Body of pancreas (tissue), 4 donors: Measurements from ENCODE around the gene DDA1.

Experiments
- POLR2A ChIP-seq, 3 donors: fragments of 450-650 bp; IDR thresholded peaks; one replicate each; pipeline ENCODE4 v1.6.1; 2016; ENCODE audit warnings: antibody characterized with exemption in 3 of 3, mild to moderate bottlenecking in 2 of 3
- TF ChIP-seq, protein P1 (sequence below), 7 experiments: fragments of 450-650 bp in 4 of 7; fragments of 200-600 bp in 3 of 7; sonication (generic) in 3 of 7; IDR thresholded peaks; one replicate each; pipeline ENCODE4 v1.5.1; 2016 to 2019; ENCODE audit warnings: antibody characterized with exemption in 7 of 7

DNA sequence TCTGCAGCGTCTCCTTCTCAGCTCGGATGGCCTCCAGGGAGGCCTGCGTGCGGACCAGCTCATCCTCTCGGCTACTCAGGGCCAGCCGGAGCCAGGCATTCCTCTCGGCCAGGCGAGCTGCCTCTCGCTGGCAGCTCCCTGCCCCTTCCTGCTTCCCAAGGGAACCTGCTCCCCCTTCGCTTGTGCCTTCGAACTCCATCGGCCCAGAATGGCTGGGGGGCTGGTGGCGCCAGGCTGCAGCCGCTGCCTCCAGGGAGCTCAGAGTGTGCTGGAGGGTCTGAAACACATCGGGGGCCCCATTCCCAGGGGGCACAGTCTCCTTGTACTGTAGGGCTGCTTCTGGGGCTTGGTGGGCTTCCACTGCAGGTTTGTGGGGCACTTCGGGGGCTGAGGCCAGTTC lies 46.8 kb upstream of the DDA1 start:
- TF ChIP-seq, protein P1, sequence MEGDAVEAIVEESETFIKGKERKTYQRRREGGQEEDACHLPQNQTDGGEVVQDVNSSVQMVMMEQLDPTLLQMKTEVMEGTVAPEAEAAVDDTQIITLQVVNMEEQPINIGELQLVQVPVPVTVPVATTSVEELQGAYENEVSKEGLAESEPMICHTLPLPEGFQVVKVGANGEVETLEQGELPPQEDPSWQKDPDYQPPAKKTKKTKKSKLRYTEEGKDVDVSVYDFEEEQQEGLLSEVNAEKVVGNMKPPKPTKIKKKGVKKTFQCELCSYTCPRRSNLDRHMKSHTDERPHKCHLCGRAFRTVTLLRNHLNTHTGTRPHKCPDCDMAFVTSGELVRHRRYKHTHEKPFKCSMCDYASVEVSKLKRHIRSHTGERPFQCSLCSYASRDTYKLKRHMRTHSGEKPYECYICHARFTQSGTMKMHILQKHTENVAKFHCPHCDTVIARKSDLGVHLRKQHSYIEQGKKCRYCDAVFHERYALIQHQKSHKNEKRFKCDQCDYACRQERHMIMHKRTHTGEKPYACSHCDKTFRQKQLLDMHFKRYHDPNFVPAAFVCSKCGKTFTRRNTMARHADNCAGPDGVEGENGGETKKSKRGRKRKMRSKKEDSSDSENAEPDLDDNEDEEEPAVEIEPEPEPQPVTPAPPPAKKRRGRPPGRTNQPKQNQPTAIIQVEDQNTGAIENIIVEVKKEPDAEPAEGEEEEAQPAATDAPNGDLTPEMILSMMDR (IDR thresholded peaks at IDR 0.05), result no peak
- TF ChIP-seq POLR2A (IDR thresholded peaks at IDR 0.05), result no peak
